GM10248 (cell line): ENCODE measurements around the gene ANAPC7.
"Not testable (repeated sequence)": the region's sequence is repeated elsewhere in the genome, so short reads cannot be mapped to it uniquely, and the experiment has no call there.

ENCODE experiments used
- CTCF ChIA-PET: fragments of 300-600 bp; sonication (Branson Sonifier 250); formaldehyde crosslinking; extraction: SDS; loops from one replicate; lab custom pipeline; 2021; ENCODE audit warnings: antibody characterized with exemption; lab: Yijun Ruan, JAX
- POLR2A ChIA-PET: fragments of 350-650 bp; sonication (Branson Sonifier 250); formaldehyde crosslinking; extraction: SDS; loops from one replicate; lab custom pipeline; 2020; ENCODE audit warnings: antibody characterized with exemption; lab: Yijun Ruan, JAX
- DNase-seq: peaks from one replicate; pipeline ENCODE4 v3.0.0; 2012; ENCODE audit errors: extremely low spot score
- CTCF ChIP-seq: IDR thresholded peaks from 2 replicates; pipeline ENCODE4 v1.5.1; 2012; ENCODE audit warnings: mild to moderate bottlenecking, low read depth; ENCODE audit errors: extremely low read depth, missing control alignments, control extremely low read depth

Gene ANAPC7

DNA sequence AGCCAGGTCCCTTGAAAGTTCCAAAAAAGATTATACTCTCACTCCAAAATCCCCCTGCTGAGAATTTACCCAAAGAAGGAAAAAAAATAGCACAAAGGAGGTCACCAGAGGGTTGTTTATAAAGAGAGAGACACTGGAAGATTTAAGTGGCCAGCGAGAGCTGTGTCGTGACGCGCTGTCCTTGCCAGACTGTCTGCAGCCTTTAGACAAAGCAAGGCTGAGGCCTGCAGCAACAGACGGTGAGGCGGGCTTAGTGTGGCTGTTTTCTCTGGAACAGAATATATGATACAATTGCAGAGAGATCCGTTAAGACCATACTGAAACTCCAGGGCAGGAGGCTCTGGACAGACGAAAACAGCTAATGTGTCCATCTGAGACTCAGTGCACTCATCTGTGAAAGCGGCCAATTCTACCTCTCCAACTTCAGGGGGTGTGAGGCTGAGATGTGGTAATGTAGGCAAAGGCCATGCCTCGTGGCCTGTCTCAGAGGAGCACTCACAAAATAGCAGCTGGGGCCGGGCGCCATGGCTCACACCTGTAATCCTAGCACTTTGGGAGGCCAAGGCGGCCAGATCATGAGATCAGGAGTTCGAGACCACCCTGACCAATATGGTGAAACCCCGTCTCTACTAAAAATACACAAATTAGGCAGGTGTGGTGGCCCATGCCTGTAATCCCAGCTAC is 36.2 kb downstream of the ANAPC7 start:
- CTCF ChIA-PET = interaction anchor here (0.7 to 3.0 kb wide), 4 partner anchors 10 to 274 kb away, joined by 3 to 8 read pairs (median 3); no protein-coding TSS in a partner anchor
- DNase-seq = no peak
- POLR2A ChIA-PET = interaction anchor here (0.9 kb wide), 1 partner anchor 13 kb away, joined by 3 read pairs; no protein-coding TSS in a partner anchor
- TF ChIP-seq CTCF = no peak

- POLR2A ChIA-PET = interaction anchor here (0.9 kb wide), 1 partner anchor 12 kb away, joined by 3 read pairs; no protein-coding TSS in a partner anchor
- no peak for DNase-seq
- CTCF ChIA-PET = interaction anchor here (0.7 to 3.0 kb wide), 5 partner anchors 10 to 273 kb away, joined by 3 to 10 read pairs (median 5); no protein-coding TSS in a partner anchor
- TF ChIP-seq CTCF = no peak
Measured at GRCh38 chr12:110366321-110367142, 37.0 kb downstream of the ANAPC7 start.

DNA sequence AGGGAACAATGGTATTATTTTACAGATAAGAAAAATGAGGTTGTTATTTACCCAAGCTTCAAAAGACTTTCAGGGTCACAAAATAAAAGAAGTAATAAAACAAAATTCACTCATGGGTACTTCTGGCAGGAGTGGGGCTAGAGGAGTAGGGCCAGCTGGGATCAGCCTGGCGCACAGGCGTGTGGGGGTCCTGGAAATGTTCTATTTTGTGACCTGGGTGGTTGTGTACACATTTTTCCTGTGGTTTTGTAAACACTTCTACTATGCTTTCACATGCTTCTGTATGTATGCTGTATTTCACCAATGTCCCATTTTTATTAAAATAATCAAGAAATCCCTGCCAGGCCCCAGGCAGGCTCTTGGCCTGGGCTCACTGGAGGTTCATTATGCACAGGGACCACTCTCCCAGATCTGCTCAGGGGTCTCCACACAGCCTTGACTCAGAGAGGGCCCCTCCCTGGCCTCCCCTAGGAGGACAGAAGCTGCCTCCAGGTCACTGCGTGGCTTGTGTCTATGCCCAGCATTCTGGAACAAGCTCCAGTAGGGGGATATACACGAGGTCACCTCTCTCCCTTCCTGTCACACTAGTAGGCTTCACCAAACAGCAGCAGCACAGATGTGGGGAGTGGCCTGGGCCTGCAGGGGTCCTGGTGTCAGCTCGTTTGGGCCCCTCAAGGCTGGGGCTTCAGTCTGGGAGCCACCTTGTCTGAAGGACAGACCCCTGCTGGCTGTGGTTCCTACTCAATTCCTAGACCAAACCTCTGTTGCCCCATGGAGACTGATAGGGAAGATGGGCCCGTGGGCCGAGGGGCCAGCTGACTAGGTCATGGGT is 37.8 kb downstream of the ANAPC7 start:
- DNase-seq = no peak
- no peak for TF ChIP-seq CTCF
- CTCF ChIA-PET = interaction anchor here (1.0 to 3.0 kb wide), 4 partner anchors 11 to 84 kb away, joined by 3 to 10 read pairs (median 6); partner anchors contain the start of gene ARPC3
- POLR2A ChIA-PET = no interaction called here

DNA sequence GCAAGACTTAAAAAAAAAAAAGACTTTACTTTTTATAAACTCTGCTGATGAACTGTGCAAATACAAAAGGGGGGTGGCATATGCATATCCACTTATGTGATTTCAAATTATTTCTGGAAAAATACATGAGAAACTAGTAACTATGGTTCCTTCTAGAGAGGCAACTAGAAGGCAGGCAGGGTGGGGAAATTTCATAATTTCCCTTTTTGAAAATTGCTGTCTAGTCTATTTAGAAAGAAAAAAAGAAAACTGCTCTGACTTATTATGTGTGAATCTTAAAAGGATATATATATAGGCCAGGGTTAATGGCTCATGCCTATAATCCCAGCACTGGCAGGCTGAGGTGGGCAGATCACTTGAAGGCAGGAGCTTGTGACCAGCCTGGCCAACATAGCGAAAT is 42.3 kb downstream of the ANAPC7 start:
- no peak for TF ChIP-seq CTCF
- DNase-seq = no peak
- ChIA-PET POLR2A (no interaction called here), CTCF (no interaction called here)

DNA sequence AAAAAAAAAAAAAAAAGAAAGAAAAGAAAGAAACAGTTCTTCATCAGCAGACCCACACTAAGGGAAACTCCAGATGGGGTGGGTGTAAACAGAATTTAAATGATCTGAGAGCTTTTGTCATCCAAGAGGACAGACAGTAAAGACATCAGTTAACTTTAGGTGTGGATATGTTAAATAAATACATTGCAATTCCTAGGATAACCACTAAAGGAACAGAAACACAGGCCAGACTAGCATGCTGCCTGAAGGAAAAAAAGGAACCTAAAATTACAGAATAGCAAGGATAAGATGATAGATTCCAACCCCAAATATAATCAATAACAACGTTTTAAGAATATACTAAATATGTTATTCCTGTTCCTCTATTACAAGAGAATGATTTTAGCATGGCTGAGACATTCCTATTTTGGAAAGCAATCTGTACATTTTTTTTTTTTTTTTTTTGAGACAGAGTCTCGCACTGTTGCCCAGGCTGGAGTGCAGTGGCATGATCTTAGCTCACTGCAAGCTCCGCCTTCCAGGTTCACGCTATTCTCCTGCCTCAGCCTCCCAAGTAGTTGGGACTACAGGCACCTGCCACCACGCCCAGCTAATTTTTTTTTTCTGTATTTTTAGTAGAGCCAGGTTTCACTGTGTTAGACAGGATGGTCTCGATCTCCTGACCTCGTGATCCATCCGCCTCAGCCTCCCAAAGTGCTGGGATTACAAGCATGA is 45.0 kb downstream of the ANAPC7 start:
- CTCF ChIA-PET = interaction anchor here (1.1 to 3.3 kb wide), 5 partner anchors 10 to 170 kb away, joined by 3 to 14 read pairs (median 5); no protein-coding TSS in a partner anchor
- POLR2A ChIA-PET, DNase-seq: not testable (repeated sequence)

DNA sequence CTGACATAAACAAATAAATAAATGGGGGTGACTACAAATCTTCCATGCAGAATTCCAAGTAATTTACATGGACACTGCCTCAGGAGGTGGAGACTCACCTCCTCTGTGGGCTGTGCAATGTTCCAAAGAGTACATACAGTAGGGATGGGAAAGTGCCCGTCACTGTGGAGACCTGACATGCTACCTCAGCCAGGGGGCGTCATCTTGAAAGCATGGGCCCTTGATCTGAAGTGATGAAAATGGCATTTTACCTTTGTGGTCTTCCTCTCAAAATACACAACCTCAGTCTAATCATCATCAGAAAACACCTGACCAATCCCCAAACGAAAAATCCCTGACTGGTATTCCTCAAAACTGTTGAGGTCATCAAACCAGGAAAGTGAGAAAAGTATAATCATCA is 48.4 kb downstream of the ANAPC7 start:
- CTCF ChIA-PET = interaction anchor here (0.7 to 1.0 kb wide), 2 partner anchors 16 to 35 kb away, joined by 3 to 4 read pairs; no protein-coding TSS in a partner anchor
- DNase-seq = peak; percentile 59
- TF ChIP-seq CTCF = peak; percentile 50
- POLR2A ChIA-PET = no interaction called here
